CD4-positive, alpha-beta T cell (primary cell): ENCODE measurements around the gene NEU3. TPM values are rescaled to one million over a fixed set of nuclear protein-coding genes. Genes with fewer than 3 reads are reported as not detected.

Experiments
- ATAC-seq: fragments of 200-7000 bp; cut with Tn5 transposase; one replicate; pipeline ENCODE4 v1.10.0; 2022; ENCODE audit warnings: mild to moderate bottlenecking; ENCODE audit not compliant: poor library complexity
- CTCF ChIA-PET: fragments of 350-600 bp; sonication (Branson Sonifier 250); formaldehyde crosslinking; loops from one replicate; lab custom pipeline; 2021; ENCODE audit warnings: antibody characterized with exemption, inconsistent platforms; lab: Charles Lee
- POLR2A ChIA-PET: fragments of 350-600 bp; sonication (Branson Sonifier 250); formaldehyde crosslinking; loops from one replicate; lab custom pipeline; 2021; ENCODE audit warnings: antibody characterized with exemption, inconsistent platforms; lab: Charles Lee
- DNase-seq, 14 experiments: peaks; one replicate each; pipeline ENCODE4 v3.0.0-alpha.2; 2013 to 2020; ENCODE audit warnings: mixed read lengths in 2 of 14
- H3K27ac ChIP-seq, 2 donors: one replicate each; pipeline versions ENCODE4 v1.5.1 to v1.7.0; 2013; ENCODE audit warnings: low read length in 2 of 2, low read depth in 1 of 2, mild to moderate bottlenecking in 1 of 2
- H3K27me3 ChIP-seq, 2 experiments: 1 replicate in 1 of 2; 2 replicates in 1 of 2; pipeline versions ENCODE4 v1.6.1 to v1.7.0; 2013; ENCODE audit warnings: low read length in 2 of 2, control low read depth in 1 of 2, mild to moderate bottlenecking in 1 of 2, moderate library complexity in 1 of 2; ENCODE audit not compliant: insufficient read depth in 2 of 2, control insufficient read depth in 1 of 2
- H3K36me3 ChIP-seq: one replicate; pipeline ENCODE4 v1.6.1; 2013; ENCODE audit warnings: low read length, control low read depth; ENCODE audit not compliant: insufficient read depth
- H3K4me1 ChIP-seq: one replicate; pipeline ENCODE4 v1.6.1; 2013; ENCODE audit warnings: low read length, control low read depth; ENCODE audit not compliant: insufficient read depth
- H3K4me3 ChIP-seq: one replicate; pipeline ENCODE4 v1.5.1; 2013; ENCODE audit warnings: mild to moderate bottlenecking, low read length, moderate library complexity
- H3K9me3 ChIP-seq, 2 experiments: 1 replicate in 1 of 2; 2 replicates in 1 of 2; pipeline versions ENCODE4 v1.6.1 to v1.7.0; 2013; ENCODE audit warnings: low read length in 2 of 2, mild to moderate bottlenecking in 2 of 2, control low read depth in 1 of 2, moderate library complexity in 1 of 2; ENCODE audit not compliant: control insufficient read depth in 1 of 2, insufficient read depth in 1 of 2
- H3K27ac Mint-ChIP-seq: one replicate; pipeline ENCODE4 v1.8.0; 2020; ENCODE audit warnings: mixed read lengths
- H3K27me3 Mint-ChIP-seq: one replicate; pipeline ENCODE4 v1.8.0; 2021; ENCODE audit warnings: mixed read lengths
- H3K36me3 Mint-ChIP-seq: one replicate; pipeline ENCODE4 v1.8.0; 2021; ENCODE audit warnings: low read depth, mixed read lengths
- H3K4me1 Mint-ChIP-seq: one replicate; pipeline ENCODE4 v1.8.0; 2021; ENCODE audit warnings: low read depth, mixed read lengths
- H3K4me3 Mint-ChIP-seq: one replicate; pipeline ENCODE4 v1.8.0; 2020; ENCODE audit warnings: mild to moderate bottlenecking, mixed read lengths
- H3K9me3 Mint-ChIP-seq: one replicate; pipeline ENCODE4 v1.8.0; 2020; ENCODE audit warnings: mixed read lengths
- intact Hi-C, 2 experiments: fragments of 100-400 bp; cut with DNase I in 1 of 2; cut with micrococcal nuclease in 1 of 2; formaldehyde crosslinking; loops; one replicate each; pipeline versions ENCODE4 v1.15.1 to v1.9.0; 2023 to 2025; cut with DNase I, micrococcal nuclease
- total RNA-seq, 174 experiments: library from RNA in 2 of 174; stranded (reverse) in 2 of 174; gene quantifications; one replicate each; pipeline ENCODE4 v1.2.3 and lab custom pipeline; 2021 to 2026
- TF ChIP-seq, protein P1 (sequence below): fragments of 200-600 bp; IDR thresholded peaks from one replicate; pipeline ENCODE4 v1.8.0; 2022; ENCODE audit warnings: antibody characterized with exemption, mild to moderate bottlenecking

The NEU3 gene
- total RNA-seq, 2 experiments from 2014 or later, result 9.7 to 10.6 TPM

GRCh38 chr11:75011357-75011756 is 22.6 kb downstream of the NEU3 start:
- POLR2A ChIA-PET, result no interaction called here
- no peak for ATAC-seq

DNA sequence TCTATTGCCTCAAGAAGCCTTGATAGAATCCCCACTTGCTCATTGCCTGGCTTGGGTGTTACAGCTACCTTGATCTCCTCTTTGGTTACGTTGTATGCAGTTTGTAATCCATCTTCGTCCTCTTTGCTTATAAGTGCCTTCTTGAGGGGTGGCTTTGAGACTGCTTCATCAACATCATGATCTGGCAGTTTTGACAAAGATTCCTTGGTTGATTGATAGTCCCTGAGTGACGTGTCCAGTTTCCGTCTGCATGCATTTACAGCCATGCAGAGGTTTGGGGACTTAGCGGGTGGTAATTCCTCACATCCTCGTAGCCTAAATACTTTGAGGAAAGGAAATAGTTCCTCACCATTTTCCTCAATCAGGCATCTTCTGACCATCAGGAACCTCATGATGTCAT is 23.1 kb downstream of the NEU3 start:
- intact Hi-C loops, result no loop called here
- no peaks in the 10 kb centered on the region for H3K27me3 ChIP-seq
- no peak overlapping the region for H3K4me3 ChIP-seq
- CTCF ChIA-PET, result interaction anchor here (1.0 to 1.8 kb wide), 2 partner anchors 11 kb away, joined by 6 to 10 read pairs; no protein-coding TSS in a partner anchor
- TF ChIP-seq, protein P1, sequence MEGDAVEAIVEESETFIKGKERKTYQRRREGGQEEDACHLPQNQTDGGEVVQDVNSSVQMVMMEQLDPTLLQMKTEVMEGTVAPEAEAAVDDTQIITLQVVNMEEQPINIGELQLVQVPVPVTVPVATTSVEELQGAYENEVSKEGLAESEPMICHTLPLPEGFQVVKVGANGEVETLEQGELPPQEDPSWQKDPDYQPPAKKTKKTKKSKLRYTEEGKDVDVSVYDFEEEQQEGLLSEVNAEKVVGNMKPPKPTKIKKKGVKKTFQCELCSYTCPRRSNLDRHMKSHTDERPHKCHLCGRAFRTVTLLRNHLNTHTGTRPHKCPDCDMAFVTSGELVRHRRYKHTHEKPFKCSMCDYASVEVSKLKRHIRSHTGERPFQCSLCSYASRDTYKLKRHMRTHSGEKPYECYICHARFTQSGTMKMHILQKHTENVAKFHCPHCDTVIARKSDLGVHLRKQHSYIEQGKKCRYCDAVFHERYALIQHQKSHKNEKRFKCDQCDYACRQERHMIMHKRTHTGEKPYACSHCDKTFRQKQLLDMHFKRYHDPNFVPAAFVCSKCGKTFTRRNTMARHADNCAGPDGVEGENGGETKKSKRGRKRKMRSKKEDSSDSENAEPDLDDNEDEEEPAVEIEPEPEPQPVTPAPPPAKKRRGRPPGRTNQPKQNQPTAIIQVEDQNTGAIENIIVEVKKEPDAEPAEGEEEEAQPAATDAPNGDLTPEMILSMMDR, result no peak
- no peak overlapping the region for H3K27ac ChIP-seq
- Mint-ChIP-seq H3K27me3 (no peaks in the 10 kb centered on the region), H3K27ac (no peak overlapping the region), H3K36me3 (peaks cover 47% of the 10 kb centered on the region), H3K4me1 (no peaks in the 10 kb centered on the region), H3K4me3 (no peak overlapping the region), H3K9me3 (no peaks in the 10 kb centered on the region)
- POLR2A ChIA-PET, result no interaction called here
- DNase-seq (no peak), ATAC-seq (no peak)
- no peaks in the 10 kb centered on the region for H3K9me3 ChIP-seq
- no peaks in the 10 kb centered on the region for H3K4me1 ChIP-seq
- H3K36me3 ChIP-seq, result peaks cover 36% of the 10 kb centered on the region

More at GRCh38 chr11:75011357-75011756, 22.6 kb downstream of the NEU3 start:
- CTCF ChIA-PET, result interaction anchor here (1.8 kb wide), 1 partner anchor 11 kb away, joined by 10 read pairs; no protein-coding TSS in a partner anchor
- H3K27me3 ChIP-seq, result no peaks in the 10 kb centered on the region
- no peak overlapping the region for H3K27ac ChIP-seq
- H3K27me3 Mint-ChIP-seq, result no peaks in the 10 kb centered on the region
- no peaks in the 10 kb centered on the region for H3K4me1 ChIP-seq
- H3K36me3 Mint-ChIP-seq, result peaks cover 52% of the 10 kb centered on the region
- H3K9me3 Mint-ChIP-seq, result no peaks in the 10 kb centered on the region
- intact Hi-C loops, result no loop called here
- no peaks in the 10 kb centered on the region for H3K9me3 ChIP-seq
- H3K4me3 Mint-ChIP-seq, result no peak overlapping the region
- H3K4me3 ChIP-seq, result no peak overlapping the region
- no peak for DNase-seq
- TF ChIP-seq, protein P1, result no peak
- peaks cover 38% of the 10 kb centered on the region for H3K36me3 ChIP-seq
- H3K27ac Mint-ChIP-seq, result no peak overlapping the region
- no peaks in the 10 kb centered on the region for H3K4me1 Mint-ChIP-seq

GRCh38 chr11:75013051-75013450 is 24.3 kb downstream of the NEU3 start:
- peaks cover 36% of the 10 kb centered on the region for H3K36me3 Mint-ChIP-seq
- Histone ChIP-seq H3K4me3 (no peak overlapping the region), H3K9me3 (no peaks in the 10 kb centered on the region), H3K27me3 (no peaks in the 10 kb centered on the region), H3K36me3 (peaks cover 26% of the 10 kb centered on the region), H3K27ac (no peak overlapping the region), H3K4me1 (no peaks in the 10 kb centered on the region)
- no peak overlapping the region for H3K4me3 Mint-ChIP-seq
- ChIA-PET POLR2A (no interaction called here), CTCF (interaction anchor here (1.0 to 2.0 kb wide), 2 partner anchors 10 kb away, joined by 6 to 7 read pairs; no protein-coding TSS in a partner anchor)
- TF ChIP-seq, protein P1, result no peak
- DNase-seq (no peak), ATAC-seq (no peak)
- intact Hi-C loops, result no loop called here
- no peaks in the 10 kb centered on the region for H3K27me3 Mint-ChIP-seq
- no peaks in the 10 kb centered on the region for H3K4me1 Mint-ChIP-seq
- H3K27ac Mint-ChIP-seq, result no peak overlapping the region
- H3K9me3 Mint-ChIP-seq, result no peaks in the 10 kb centered on the region
